OCI-M1 (cell line): ENCODE results near the gene CD38.
A peak's percentile ranks its signal among the peaks of the same experiment; 100 is the strongest.
"Not testable (repeated sequence)": the region's sequence is repeated elsewhere in the genome, so short reads cannot be mapped to it uniquely, and the experiment has no call there.

Source experiments
- DNase-seq: peaks from one replicate; lab custom pipeline; 2025; lab: John Stamatoyannopoulos, UW

The CD38 gene

DNA sequence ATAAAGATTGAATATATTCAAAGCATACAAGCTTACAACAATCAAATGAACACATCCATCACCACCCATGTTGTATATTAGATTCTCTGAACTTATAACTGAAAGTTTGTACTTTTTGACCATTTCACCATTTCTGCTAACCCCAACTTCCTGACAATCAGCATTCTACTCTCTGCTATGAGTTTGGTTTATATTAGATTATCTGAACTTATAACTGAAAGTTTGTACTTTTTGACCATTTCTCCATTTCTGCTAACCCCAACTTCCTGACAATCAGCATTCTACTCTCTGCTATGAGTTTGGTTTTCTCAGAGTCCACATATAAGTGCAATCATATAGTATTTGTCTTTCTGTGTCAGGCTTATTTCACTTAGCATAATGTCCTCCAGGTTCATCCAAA lies 15.7 kb upstream of the CD38 start:
- DNase-seq = not testable (repeated sequence)

DNA sequence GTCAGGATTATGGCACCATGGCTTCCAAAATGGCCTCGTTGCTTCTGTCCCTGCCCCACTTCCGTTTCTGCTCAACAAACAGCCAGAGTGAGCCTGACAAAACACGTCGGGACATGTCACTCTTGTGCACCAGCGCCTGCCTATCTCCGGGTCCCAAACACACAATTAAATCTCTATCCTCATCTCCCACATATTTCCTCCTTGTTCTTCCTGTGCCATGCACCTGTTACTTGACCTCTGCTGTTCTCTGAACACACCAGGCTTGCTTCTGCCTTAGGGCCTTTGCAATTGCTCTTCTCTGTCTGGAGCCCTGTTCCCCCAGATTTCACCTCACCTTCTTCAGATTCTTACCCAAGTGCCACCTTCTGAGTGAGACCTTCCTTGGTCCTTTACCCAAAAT lies 12.7 kb upstream of the CD38 start:
- DNase-seq = no peak

DNA sequence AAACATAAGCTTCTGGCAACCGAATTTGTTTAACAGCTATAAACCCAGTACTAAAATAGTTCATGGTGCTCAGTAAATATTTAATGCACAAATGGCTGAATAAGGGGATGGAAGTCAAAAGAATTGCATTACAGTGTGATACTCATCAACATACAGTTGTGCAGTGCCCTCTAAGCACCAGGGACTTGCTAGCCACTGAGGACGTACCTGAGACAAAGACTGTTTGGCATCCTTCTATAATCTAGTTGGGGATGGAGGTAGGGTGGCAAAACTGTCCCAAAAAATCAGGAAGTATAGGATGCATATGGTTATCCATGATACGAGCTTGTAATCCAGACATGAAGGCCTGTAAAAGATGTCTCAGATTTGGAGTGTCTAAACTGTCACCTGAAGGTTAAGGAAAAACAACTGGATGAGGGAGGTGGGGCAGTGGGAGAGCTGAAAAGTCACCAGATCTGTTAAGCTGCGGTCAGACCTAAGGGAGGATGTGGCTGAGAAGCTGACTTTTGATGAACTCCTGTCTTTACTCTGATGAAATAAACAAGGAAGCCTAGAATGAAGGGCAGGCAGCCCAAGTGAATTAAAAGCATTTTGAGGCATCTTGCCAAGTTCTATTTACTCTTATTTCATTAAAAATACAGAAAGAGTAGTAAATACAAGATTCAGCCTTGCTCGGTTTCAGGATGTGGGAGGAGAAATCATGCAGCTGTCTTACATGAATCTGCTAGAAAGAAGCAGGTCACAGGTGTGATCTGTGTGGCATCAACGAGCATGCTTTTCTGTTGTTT lies 12.0 kb upstream of the CD38 start:
- peak; percentile 34 for DNase-seq

DNA sequence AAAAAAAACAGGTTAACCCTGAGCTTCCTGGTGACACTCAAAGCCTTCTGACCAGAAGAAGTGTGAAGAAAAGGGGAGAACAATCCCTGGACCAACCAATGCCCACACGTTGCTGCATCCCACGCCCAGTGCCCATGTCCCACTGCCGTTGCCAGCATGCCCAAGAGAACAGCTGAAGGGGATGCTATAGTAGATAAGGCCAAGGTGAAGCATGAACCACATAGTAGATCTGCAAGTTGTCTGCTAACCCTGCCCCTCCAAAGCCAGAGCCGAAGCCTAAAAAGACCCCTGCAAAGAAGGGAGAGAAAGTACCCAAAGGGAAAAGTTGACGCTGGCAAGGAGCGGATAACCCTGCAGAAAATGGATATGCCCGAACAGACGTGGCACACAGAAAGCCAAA lies 11.3 kb upstream of the CD38 start:
- no peak for DNase-seq

DNA sequence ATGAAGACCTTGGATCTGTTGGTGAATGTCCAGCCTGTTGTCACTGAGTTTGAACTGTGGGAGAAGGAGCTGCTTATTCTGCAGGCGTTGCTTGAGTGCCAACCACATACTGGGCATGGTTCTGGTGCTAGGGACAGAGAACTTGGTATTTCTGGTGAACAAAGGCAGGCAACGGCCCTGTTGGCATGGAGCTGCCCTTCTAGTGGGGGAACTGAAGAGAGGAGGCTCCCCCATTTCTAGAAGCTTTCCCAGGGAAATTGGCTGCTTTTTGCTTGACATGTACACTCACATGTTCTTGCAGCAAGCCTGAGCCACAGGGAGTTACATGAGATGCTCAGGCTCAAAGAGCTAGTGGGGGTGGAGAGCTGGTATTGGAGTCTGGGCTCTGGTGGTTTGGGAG lies 8.9 kb upstream of the CD38 start:
- no peak for DNase-seq

DNA sequence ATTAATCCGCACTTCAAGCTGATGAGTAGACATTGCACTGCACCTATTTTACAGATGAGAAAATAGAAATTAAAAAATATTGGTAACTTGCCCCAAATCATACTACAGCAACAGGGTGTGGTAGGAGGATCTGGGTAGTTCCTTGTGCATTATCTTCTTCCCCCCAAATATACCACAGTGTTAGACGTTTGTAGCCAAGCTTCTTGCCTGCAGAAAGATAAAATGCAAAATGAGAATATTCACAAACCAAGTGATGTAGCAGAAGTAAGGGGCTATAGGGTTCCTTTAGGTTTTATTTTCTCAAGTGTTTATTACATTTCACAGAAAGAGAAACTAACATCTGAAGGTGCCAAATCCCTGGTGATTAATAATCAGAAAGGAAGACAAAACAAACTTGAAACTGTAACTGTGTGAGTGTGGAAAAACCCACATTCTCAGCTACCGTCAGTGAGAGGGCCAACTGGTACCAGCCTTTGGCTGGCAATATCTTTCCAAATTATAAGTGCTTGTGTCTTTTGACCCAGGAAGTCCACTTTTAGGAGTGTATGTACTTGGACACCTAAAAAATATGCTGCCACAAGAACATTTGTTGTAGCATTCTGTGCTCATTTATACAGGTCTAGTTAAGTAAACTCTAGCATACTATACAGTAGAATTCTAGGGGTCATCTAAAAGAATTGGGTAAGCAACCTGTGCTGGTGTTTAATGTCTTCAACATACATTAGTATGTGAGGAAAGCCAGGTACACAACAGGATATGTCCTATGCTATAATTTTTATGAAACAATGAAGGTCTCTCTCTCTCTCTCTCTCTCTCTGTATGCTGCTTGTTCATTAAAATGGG lies 6.7 kb upstream of the CD38 start:
- peak; percentile 6 for DNase-seq

DNA sequence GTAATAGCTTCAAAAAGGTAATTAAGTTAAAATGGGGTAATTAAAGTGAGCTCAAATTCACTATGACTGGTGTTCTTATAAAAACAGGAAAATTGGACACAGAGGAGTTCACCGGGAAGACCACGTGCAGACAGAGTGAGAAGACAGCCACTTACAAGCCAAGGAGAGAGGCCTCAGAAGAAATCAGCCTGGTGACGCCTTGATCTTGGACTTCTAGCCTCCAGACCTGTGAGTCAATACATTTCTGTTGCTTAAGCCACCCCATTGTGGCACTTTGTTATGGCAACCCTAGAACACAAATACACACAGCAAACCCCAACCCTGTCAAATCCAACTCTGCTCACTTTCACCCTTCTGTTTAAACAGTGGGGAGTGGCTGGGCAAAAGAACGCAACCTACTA lies 4.1 kb upstream of the CD38 start:
- DNase-seq = no peak

DNA sequence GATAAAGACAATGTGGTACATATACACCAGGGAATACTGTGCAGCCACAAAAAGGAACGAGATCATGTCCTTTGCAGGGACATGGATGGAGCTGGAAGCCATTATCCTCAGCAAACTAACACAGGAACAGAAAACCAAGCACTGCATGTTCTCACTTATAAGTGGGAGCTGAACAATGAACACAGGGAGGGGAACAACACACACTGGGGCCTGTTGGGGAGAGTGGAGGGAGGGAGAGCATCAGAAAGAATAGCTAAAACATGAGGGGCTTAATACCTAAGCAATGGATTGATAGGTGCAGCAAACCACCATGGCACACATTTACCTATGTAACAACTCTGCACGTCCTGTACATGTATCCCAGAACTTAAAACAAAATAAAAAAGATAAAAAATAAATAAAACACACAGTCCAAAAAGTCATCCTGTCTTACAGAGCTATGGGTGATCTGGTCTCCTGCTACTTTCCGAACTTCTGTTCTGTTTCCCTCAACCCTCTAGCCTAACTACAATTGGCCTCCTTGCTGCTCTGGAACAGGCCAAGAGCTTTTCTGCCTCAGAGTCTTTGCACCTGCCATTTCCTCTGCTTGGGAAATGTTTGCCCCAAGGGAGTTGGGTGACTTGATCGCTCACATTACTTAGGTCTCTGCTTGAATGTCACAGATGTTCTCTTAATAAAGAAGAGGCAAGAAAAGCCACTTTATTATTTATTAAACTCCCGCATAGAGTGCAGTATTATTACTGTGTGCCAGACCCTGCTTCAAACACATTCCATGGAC lies 1.1 kb upstream of the CD38 start:
- no peak for DNase-seq

DNA sequence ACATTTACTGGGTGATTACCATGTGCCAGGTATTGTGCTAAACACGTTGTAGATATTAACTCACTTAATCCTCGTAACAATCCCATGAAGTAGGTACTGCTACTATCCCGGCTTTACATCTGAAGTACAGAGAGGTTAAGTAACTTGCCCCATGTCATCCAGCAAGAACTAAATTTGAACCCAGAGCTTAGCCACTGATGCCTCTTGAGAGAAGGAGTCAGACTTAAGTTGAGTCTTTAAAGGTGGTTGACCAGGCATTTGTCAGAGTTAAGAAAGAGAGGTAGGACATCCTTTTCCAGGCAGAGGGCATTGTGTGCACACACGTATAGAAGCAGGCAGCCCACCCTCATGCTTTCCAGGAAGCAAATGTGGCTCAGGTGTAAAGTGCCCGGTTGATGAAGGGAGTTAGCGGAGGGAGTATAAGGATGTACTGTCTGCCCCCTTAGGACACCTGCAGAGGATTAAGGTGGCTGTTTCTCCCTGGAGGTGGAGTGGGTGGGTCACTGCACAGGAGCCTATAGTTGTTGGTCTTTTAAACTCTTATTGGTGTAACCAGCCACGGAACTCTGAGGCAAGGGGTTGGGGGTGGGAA lies 335 bp upstream of the CD38 start:
- no peak for DNase-seq

DNA sequence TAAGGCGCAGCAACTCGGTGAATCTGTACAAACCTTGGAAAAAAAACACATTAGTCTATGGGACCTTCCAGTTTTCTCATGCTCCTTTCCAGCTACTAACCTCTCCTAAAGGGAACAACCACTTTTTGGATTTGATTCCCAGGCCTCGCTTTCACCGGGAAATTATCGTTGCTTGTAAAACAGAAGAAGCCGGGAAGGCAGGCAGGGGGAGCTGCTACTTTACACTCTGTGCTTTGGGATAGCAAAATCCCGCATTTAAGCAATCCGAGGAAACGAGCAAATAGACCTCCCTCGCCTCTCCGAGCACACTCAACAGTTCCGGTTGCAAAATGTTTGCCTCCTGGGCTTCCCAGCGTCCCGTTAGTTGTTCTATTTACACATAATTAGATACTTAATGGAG lies 1.2 kb downstream of the CD38 start:
- peak; percentile 62 for DNase-seq

DNA sequence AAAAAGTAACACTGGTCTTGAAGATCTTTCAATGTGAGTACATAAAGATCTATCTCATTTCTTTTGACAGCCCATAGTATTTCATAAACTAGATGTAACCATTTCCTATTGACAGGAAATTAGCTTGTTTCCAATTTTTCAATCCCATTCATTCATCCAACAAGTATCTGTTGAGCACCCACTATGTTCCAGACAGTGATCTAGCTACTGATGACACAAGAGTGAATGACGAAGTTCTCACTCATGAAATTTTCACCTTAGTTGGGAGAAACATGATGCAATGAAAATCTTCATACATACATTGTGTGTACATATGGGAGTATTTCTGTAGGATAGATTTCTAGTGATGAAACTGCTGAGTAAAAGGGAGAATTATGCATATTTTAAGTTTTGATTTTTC lies 1.7 kb downstream of the CD38 start:
- DNase-seq = no peak

DNA sequence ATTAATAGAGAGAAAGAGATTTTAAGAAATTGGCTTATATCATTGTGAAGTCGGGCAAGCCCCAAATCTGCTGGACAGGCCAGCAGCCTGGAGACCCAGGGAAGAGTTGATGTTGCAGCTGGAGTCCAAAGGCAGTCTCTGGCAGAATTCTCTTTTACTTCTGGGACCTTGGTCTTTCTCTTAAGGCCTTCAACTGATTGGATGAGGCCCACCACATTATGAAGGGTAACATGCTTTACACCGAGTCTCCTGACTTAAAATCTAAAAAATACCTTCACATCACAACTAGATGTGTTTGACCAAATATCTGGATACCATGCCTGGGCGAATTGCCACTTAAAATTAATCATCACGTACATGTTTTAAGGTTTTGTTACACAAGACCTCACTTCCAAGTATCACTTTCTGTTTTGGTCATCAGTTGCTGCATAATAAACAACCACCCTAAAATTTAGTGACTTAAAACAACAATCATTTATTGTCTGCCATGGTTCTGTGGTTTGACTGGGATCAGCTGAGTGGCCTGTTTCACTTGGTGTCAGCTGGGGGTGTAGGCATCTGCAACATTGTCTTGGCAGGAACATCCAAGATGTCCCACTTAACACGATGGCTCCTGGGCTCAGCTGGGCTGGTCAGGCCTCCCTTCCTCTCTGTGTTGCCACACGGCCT lies 3.4 kb downstream of the CD38 start:
- no peak for DNase-seq

DNA sequence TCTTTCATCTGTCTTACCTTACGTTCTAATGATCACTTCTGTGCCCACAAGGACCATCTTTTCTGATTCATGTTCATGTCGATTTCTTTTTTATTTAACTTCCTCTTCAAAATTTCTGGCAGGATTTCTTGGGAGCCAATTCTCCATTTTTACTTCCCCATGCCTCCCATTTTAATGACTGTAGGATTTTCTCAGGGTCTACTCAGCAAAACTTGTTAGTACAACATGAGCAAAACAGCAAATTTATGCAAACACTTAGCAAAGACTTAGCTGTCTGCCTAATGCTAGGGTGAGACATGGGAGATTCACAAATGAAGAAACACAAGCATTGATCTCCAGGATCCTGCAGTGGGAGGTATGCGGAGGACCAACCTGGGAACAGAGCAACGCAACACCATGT lies 5.5 kb downstream of the CD38 start:
- no peak for DNase-seq

DNA sequence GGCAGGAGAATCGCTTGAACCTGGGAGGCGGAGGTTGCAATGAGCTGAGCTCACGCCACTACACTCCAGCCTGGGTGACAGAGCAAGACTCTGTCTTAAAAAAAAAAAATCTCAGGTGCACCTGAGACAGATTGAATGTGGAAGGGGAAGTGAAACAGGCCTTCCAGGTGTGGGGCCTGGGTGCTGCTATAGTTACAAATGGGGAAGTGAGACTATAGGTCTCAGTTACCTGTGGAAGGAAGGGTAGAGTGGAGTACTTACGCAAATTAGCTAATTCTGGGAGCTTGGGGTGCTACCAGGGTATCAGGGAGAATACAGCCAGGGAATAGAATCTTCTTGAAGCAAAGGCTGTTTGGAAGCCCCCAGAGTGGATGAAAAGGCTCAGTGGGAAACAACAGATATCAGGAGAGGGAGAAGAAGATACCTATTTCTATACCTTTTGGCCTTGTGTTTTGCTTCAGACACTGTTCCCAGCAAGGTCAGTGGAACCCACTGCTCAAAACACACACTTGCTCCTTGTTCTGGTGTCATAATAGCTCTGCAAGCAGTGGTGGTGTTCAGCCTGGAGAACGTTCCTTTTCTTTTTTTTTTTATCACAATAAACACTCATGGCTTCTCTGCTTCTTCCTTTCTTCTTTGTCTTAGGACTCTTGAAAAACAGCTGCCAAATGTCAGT lies 7.0 kb downstream of the CD38 start:
- no peak for DNase-seq

DNA sequence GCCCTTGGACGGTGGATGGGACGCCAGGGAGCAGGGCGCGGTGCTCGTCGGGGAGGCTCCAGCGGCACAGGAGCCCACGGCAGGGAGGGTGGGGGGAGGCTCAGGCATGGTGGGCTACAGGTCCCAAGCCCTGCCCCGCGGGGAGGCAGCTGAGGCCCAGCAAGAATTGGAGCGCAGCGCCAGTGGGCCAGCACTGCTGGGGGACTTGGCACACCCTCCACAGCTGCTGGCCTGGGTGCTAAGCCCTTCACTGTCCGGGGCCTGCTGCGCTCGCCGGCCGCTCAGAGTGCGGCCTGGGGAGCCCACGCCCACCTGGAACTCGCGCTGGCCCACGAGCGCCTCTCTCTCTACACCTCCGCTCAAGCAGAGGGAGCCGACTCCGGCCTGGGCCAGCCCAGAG lies 8.6 kb downstream of the CD38 start:
- DNase-seq = no peak

DNA sequence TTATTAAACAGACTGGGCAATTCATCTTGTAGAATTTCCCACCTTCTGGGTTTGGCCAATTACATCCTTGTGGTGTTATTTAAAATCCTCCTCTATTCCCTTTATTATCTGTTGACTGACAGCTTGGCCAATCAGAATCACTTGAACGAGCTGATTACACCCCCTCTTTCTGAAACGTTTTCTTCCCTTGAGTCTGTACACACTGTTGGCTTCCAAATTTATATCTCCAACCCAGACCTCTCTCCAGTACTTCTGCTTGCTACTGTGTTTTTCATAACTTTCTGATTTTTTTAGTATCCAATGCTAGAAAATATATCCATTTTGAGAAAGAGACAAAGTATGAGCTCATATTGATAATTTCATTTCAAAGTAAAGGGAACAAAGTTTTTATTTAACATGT lies 14.8 kb downstream of the CD38 start:
- DNase-seq = no peak

DNA sequence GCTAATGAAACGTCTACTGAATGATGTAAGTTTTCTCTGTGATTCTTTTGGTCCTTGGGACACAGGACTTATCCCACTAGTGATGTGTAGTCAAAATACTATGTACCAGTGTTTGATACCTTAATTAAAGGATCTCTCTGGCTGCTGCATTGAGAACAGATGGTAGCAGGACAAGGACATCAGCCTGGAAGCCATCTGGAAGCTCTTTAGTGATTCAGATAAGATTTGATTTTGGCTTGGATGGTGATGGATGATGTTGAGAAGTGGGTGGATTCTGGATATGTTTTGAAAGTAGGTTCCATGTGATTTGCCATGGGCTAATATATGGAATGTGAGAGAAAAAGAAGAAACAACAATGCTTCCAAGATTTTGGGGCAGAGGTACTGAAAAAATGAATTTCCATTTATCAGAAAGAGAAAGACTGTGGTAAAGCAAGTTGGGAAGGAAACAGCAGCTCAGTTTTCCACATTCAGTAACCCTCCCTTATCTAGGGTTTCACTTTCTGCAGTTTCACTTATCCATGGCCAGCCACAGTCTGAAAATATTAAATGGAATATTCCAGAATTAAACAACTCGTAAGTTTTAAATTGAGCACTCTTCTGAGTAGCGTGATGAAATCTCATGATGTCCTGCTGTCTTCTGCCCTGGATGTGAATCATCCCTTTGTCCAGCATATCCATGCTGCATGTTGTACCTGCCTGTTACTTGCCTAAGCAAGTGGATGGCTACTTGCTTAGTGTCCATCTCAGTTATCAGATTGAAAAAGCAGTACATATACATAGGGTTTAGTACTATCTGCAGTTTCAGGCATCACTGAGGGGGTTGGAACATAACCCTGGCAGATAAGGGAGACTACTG lies 15.6 kb downstream of the CD38 start:
- peak; percentile 5 for DNase-seq

DNA sequence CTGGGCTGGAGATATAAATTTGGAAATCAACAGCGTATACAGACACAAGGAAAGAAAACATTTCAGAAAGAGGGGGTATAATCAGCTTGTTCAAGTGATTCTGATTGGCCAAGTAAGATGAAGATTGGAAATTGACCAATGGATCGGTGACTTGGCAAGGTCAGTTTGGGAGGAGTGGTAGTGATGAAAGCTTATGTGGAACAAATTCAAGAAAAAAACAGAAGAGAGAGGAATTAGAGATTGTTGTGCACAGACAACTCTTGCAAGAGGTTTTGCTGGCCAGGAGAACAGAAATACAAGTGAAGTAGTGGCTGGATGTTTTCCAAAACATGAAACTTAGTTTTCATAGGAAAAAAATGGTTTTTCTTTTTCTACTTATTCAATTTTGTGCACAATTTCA lies 16.3 kb downstream of the CD38 start:
- DNase-seq = peak; percentile 4

DNA sequence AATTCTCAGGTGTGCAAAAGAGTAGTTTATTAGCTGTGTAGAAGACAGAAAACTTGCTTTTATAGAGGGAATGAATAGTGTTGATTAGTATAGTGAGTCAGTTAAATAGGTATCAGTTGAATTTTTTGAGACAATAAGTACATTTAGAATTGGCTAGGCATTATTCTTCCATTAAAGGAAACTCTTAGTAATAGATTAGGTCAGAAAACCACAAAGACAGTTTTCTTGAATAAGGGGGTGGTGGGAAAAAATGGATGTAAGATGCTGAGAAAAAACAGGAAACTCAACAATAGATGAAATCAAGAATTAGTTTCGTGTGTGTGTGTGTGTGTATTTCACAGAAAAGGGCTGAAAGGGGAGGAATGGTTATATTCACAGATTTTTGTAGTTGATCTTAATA lies 16.8 kb downstream of the CD38 start:
- no peak for DNase-seq

DNA sequence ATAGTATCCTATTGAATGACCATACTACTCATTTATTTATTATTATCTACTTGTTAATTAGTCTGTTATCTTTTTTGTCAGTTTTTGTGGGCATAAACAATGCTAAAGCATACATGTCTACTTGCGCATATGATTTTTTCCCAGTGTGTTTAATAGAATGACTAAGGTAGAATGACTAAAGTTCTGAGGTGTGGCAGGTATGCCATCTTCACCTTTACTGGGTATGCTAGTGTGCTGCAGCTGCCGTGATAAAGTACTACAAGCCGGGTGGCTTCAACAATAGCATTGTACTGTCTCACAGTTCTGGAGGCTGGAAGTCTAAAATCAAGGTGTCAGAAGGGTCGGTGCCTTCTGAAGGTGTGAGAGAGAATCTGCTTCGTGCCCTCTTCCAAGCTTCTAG lies 19.2 kb downstream of the CD38 start:
- no peak for DNase-seq
